Right cardiac atrium (tissue), 5 donors: ENCODE results near the gene FKBP10. TPM values are rescaled to one million over a fixed set of nuclear protein-coding genes. Genes with fewer than 3 reads are reported as not detected.

Experiments
- ATAC-seq, 2 donors: fragments of 200-7000 bp; cut with Tn5 transposase; one replicate each; pipeline versions ENCODE4 v1.8.0 to v1.9.1; 2020; ENCODE audit warnings: moderate library complexity in 2 of 2, mild to moderate bottlenecking in 1 of 2
- DNase-seq, 3 donors: peaks; one replicate each; pipeline ENCODE4 v3.0.0-alpha.2; 2020
- H3K27ac ChIP-seq: one replicate; pipeline ENCODE4 v1.5.1; 2013; ENCODE audit warnings: mild to moderate bottlenecking, low read length, control low read depth, moderate library complexity
- H3K27me3 ChIP-seq: one replicate; pipeline ENCODE4 v1.6.1; 2013; ENCODE audit not compliant: control insufficient read depth, insufficient read depth
- H3K4me1 ChIP-seq: one replicate; pipeline ENCODE4 v1.6.1; 2013; ENCODE audit warnings: low read length; ENCODE audit not compliant: control insufficient read depth, insufficient read depth
- H3K4me3 ChIP-seq: one replicate; pipeline ENCODE4 v1.5.1; 2013; ENCODE audit warnings: low read length, control low read depth
- H3K9me3 ChIP-seq: one replicate; pipeline ENCODE4 v1.6.1; 2013; ENCODE audit warnings: low read length; ENCODE audit not compliant: control insufficient read depth
- WGBS: extraction: QIAGEN DNeasy Blood & Tissue Kit; methylation state at CpG from one replicate; pipeline ENCODE4 v1.1.7; 2013; 5-methylcytosine and 5-hydroxymethylcytosine counted together
- intact Hi-C, 4 donors: fragments of 100-400 bp; cut with DNase I; formaldehyde crosslinking; loops; one replicate each; pipeline versions ENCODE4 v1.11.0 to v1.14.0; 2022 to 2023
- polyA plus RNA-seq: library from polyadenylated mRNA; stranded (reverse); fragments of 200-250 nt; gene quantifications from one replicate; pipeline ENCODE4 v1.2.3, GENCODE V29; 2013
- total RNA-seq, 4 donors: library from RNA; stranded (reverse); fragmentation: NEBNext Ultra II Directional; extraction: Animal tissue kit (Norgen Biotek cat#: 25700); gene quantifications; one replicate each; pipeline ENCODE4 v1.2.1, GENCODE V29; 2021
- donor health status: healthy with polysubstance abuse.
- donor health status: DM: no; HTN: yes; CAD: no.
- donor health status: DM: no; HTN: no; CAD: no.
- donor health status: DM: no; HTN: yes; CAD: no; lungs with severe emphysema.
- donor health status: DM: yes; HTN: yes; CAD: no.

Gene FKBP10
- total and polyA plus RNA-seq, 5 donors = 24.8 to 42.7 (median 36.7) TPM

- DNase-seq = peak; percentile 57 to 83 (median 82)
- intact Hi-C loops = no loop called here
- peak; percentile 15 to 22 for ATAC-seq
- Histone ChIP-seq H3K27ac (peak overlapping the region; percentile 90), H3K9me3 (no peaks in the 10 kb centered on the region), H3K27me3 (no peaks in the 10 kb centered on the region), H3K4me3 (peak overlapping the region; percentile 82), H3K4me1 (peaks cover 30% of the 10 kb centered on the region)
- 20% methylated on average over 6 of the region's 6 CpGs for WGBS
Measured at GRCh38 chr17:41784207-41784744, 28.5 kb upstream of the FKBP10 start.

- Histone ChIP-seq H3K27me3 (no peaks in the 10 kb centered on the region), H3K27ac (peak overlapping the region; percentile 90), H3K9me3 (no peaks in the 10 kb centered on the region), H3K4me3 (peak overlapping the region; percentile 82), H3K4me1 (peaks cover 28% of the 10 kb centered on the region)
- intact Hi-C loops = no loop called here
- WGBS = 5% methylated on average over 13 of the region's 13 CpGs
- ATAC-seq = no peak
- peak in 2 of 3 donors; percentile 73 to 76 for DNase-seq
Measured at GRCh38 chr17:41785091-41785858, 27.5 kb upstream of the FKBP10 start.

DNA sequence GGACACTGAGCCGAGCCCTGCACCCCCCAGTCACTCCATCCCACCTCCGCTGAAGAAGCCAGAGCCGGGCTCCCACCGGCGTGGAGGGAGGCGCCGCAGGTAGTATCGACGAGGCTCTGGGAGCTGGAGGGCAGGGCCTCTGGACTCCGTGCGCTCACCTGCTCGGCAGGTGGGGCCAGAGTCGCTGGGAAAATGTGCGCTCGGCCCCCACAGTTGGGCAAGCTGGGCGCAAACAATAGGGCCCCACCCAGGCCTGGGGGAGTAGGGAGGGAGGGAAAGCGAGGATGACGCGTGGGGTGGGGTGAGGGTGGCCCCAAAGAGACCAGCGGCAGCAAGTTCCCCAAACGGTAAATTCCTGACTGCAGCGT, 27.0 kb upstream of the FKBP10 start:
- peak; percentile 67 to 81 (median 80) for DNase-seq
- H3K27me3 ChIP-seq = no peaks in the 10 kb centered on the region
- WGBS = under 1% methylated on average over 22 of the region's 22 CpGs
- peaks cover 28% of the 10 kb centered on the region for H3K4me1 ChIP-seq
- peak; percentile 2 to 7 for ATAC-seq
- H3K9me3 ChIP-seq = no peaks in the 10 kb centered on the region
- intact Hi-C loops = no loop called here
- peak overlapping the region; percentile 82 for H3K4me3 ChIP-seq
- H3K27ac ChIP-seq = peak overlapping the region; percentile 90

GRCh38 chr17:41786227-41787020, 26.4 kb upstream of the FKBP10 start, which contains the start of gene JUP:
Gene JUP, minus strand, starts transcription at chr17:41786711. Its CDS starts 14,857 bp downstream, at chr17:41771854.
- Histone ChIP-seq H3K4me1 (peaks cover 25% of the 10 kb centered on the region), H3K27me3 (no peaks in the 10 kb centered on the region), H3K9me3 (no peaks in the 10 kb centered on the region), H3K27ac (peak within 1 kb of the TSS; percentile 90), H3K4me3 (peak within 1 kb of the TSS; percentile 82)
- DNase-seq = peak; percentile 100
- intact Hi-C loops = no loop called here
- peak; percentile 96 for ATAC-seq
- WGBS = 1% methylated on average over 79 of the region's 79 CpGs

GRCh38 chr17:41787021-41787418, 25.8 kb upstream of the FKBP10 start:
- intact Hi-C loops = no loop called here
- DNase-seq (no peak), ATAC-seq (no peak)
- H3K4me3 ChIP-seq = no peak overlapping the region
- peak overlapping the region; percentile 10 for H3K27ac ChIP-seq
- no peaks in the 10 kb centered on the region for H3K9me3 ChIP-seq
- peaks cover 23% of the 10 kb centered on the region for H3K4me1 ChIP-seq
- H3K27me3 ChIP-seq = no peaks in the 10 kb centered on the region
- WGBS = 43% methylated on average over 4 of the region's 4 CpGs

DNA sequence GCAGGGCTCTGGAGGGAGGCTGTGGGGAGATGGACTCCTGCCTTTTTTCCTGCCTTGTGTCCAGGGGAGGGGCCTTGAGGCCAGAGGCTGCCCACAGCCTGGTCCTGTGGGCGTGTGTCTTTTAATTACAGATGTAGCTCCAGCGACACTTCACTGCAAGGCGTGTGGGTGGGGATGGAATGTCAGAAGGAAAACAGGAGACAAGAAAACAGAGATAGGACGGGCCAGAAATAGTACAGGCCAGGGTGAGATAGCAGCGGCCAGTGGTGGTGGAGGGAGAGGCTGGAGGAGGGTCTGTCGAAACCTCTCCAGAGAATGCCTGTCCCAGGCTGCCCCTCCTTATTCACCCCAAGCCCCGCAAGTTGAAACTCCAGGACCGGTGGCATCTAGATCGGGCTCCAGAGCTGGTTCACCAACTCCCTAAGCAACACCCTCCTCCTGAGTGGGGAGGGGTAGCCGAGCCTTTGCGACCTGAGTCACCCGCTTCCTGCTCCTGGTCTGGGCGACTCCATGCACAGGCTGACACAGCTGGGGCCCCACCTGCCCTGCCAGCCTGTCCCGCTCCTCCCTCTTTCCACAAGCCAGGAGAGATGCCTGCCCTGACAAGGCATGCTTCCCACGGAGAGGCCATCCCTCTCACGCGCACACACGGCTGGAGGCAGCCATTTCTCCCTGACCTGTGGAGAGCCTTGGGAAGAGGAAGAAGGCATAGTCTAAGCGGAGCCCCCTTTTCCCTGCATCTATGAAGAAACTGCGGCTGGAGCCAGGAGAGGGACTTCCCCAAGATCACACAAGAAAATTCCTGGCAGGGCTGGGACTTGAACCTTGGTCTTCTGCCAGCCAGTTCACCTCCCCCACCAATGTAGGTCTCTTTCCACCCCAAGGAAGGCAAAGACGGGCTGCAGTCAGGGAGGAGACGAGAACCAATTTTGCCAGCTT, 19.7 kb upstream of the FKBP10 start:
- peak; percentile 83 to 84 for ATAC-seq
- no peak overlapping the region for H3K4me3 ChIP-seq
- peaks cover 23% of the 10 kb centered on the region for H3K4me1 ChIP-seq
- H3K27ac ChIP-seq = peak overlapping the region; percentile 93
- H3K27me3 ChIP-seq = no peaks in the 10 kb centered on the region
- WGBS = 21% methylated on average over 22 of the region's 22 CpGs
- intact Hi-C loops = no loop called here
- H3K9me3 ChIP-seq = no peaks in the 10 kb centered on the region
- DNase-seq = peak; percentile 69 to 88 (median 82)

DNA sequence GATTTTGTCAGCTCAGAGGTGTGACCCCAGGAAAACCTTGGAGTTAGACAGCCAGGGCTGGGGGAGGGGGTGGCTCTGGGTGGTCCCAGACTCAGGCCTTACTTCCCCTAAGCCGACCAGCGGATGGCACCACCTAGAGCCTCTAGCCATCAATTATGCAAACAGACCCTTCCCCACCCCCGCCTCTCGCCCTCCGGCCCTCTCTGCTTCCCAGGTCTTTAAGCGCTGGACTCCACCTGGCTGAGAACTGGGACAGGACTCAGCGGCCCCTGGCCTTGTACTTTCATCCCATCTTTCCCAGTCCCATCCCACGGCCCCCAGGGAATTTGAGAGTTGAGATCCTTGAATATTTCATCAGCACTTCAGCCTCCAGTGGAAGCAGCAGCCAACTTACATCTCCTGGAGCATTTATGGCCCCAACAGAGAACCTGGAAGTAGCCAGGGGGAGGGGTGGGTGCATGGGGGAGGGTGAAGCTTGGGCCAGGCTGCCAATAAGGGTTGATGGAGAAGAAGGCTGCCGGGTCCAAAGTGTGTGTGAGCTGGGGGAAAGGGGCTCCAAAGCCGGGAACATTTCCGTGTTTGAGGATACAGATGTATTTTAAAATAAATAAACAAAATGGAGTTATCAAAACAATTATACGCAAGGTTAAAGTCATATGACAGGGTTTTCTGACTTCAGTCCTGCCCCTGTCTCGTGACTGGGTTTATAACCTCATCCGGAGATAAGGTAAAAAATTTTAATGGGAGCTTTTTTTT, 18.8 kb upstream of the FKBP10 start:
- no peaks in the 10 kb centered on the region for H3K9me3 ChIP-seq
- ATAC-seq (peak; percentile 5 to 17), DNase-seq (no peak)
- peak overlapping the region; percentile 93 for H3K27ac ChIP-seq
- H3K4me1 ChIP-seq = peaks cover 23% of the 10 kb centered on the region
- H3K4me3 ChIP-seq = no peak overlapping the region
- intact Hi-C loops = no loop called here
- H3K27me3 ChIP-seq = no peaks in the 10 kb centered on the region
- 53% methylated on average over 14 of the region's 14 CpGs for WGBS

DNA sequence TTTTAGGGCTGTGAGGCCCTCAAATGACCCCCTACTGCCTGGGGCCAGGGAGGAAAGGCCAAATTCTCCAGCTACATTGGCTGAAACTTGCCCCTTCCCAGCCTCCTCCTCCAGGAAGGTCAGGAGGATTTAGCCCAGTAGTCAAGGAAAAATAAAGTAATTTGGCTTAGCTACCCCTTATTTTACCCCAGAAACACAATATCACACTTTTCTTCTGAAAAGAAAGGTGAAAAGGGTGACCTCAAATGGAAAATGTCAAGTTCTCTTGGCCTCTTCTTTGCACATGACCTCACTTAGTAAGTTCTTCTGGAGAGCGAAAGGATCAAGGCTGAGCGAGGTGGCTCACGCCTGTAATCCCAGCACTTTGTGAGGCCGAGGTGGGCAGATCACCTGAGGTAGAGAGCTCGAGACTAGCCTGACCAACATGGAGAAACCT, 18.2 kb upstream of the FKBP10 start:
- intact Hi-C loops = no loop called here
- H3K27me3 ChIP-seq = no peaks in the 10 kb centered on the region
- peaks cover 20% of the 10 kb centered on the region for H3K4me1 ChIP-seq
- ATAC-seq (no peak), DNase-seq (no peak)
- WGBS = 93% methylated on average over 5 of the region's 5 CpGs
- H3K4me3 ChIP-seq = no peak overlapping the region
- H3K27ac ChIP-seq = peak overlapping the region; percentile 74
- no peaks in the 10 kb centered on the region for H3K9me3 ChIP-seq

GRCh38 chr17:41796121-41796895, 16.5 kb upstream of the FKBP10 start:
- Histone ChIP-seq H3K4me1 (peaks cover 20% of the 10 kb centered on the region), H3K27ac (no peak overlapping the region), H3K9me3 (no peaks in the 10 kb centered on the region), H3K4me3 (no peak overlapping the region), H3K27me3 (no peaks in the 10 kb centered on the region)
- DNase-seq = no peak
- ATAC-seq = no peak
- intact Hi-C loops = no loop called here
- WGBS = 87% methylated on average over 10 of the region's 10 CpGs
